Trophoblast cell (in vitro differentiated cells and primary cell): ENCODE results near the gene THBS1.

ENCODE experiments used
- DNase-seq, 2 donors: peaks; one replicate each; pipeline ENCODE4 v3.0.0-alpha.2; 2016
- H2AFZ ChIP-seq: 2 replicates; pipeline ENCODE4 v1.6.1; 2013; ENCODE audit warnings: low read length, moderate library complexity, mild to moderate bottlenecking; ENCODE audit not compliant: insufficient read depth, poor library complexity
- H2AK5ac ChIP-seq: 2 replicates; pipeline ENCODE4 v1.6.1; 2013; ENCODE audit warnings: mild to moderate bottlenecking, low read length
- H2BK120ac ChIP-seq: 2 replicates; pipeline ENCODE4 v1.6.1; 2013; ENCODE audit warnings: low read length, mild to moderate bottlenecking, moderate library complexity; ENCODE audit not compliant: insufficient read depth, poor library complexity
- H2BK12ac ChIP-seq: 2 replicates; pipeline ENCODE4 v1.6.1; 2013; ENCODE audit warnings: mild to moderate bottlenecking, low read length, moderate library complexity
- H2BK5ac ChIP-seq: 2 replicates; pipeline ENCODE4 v1.6.1; 2013; ENCODE audit warnings: low read length, low read depth, moderate library complexity, mild to moderate bottlenecking; ENCODE audit not compliant: poor library complexity
- H3K14ac ChIP-seq: 2 replicates; pipeline ENCODE4 v1.6.1; 2013; ENCODE audit warnings: mild to moderate bottlenecking, low read length
- H3K18ac ChIP-seq: 2 replicates; pipeline ENCODE4 v1.6.1; 2013; ENCODE audit warnings: mild to moderate bottlenecking, low read length
- H3K23ac ChIP-seq: 2 replicates; pipeline ENCODE4 v1.6.1; 2013; ENCODE audit warnings: low read length
- H3K27ac ChIP-seq: 2 replicates; pipeline ENCODE4 v1.5.1; 2013; ENCODE audit warnings: low read depth, mild to moderate bottlenecking, inconsistent platforms, low read length, moderate library complexity
- H3K27me3 ChIP-seq: 2 replicates; pipeline ENCODE4 v1.6.1; 2013; ENCODE audit warnings: inconsistent platforms, mild to moderate bottlenecking, low read length, moderate library complexity; ENCODE audit not compliant: insufficient read depth
- H3K36me3 ChIP-seq, 2 experiments: 1 replicate in 1 of 2; 2 replicates in 1 of 2; pipeline ENCODE4 v1.6.1; 2013; ENCODE audit warnings: low read length in 2 of 2, mild to moderate bottlenecking in 2 of 2, moderate library complexity in 1 of 2; ENCODE audit not compliant: insufficient read depth in 2 of 2, control insufficient read depth in 1 of 2
- H3K4ac ChIP-seq: 2 replicates; pipeline ENCODE4 v1.6.1; 2013; ENCODE audit warnings: low read depth, mild to moderate bottlenecking, low read length, moderate library complexity
- H3K4me1 ChIP-seq, 2 experiments: 1 replicate in 1 of 2; 2 replicates in 1 of 2; pipeline ENCODE4 v1.6.1; 2013; ENCODE audit warnings: low read length in 2 of 2, mild to moderate bottlenecking in 2 of 2, moderate library complexity in 1 of 2; ENCODE audit not compliant: insufficient read depth in 2 of 2, control insufficient read depth in 1 of 2
- H3K4me2 ChIP-seq: 2 replicates; pipeline ENCODE4 v1.6.1; 2013; ENCODE audit warnings: inconsistent platforms, mild to moderate bottlenecking, low read length, moderate library complexity
- H3K4me3 ChIP-seq: 2 replicates; pipeline ENCODE4 v1.5.1; 2013; ENCODE audit warnings: mild to moderate bottlenecking, low read depth, low read length, inconsistent platforms
- H3K79me1 ChIP-seq: one replicate; pipeline ENCODE4 v1.6.1; 2013; ENCODE audit warnings: low read length
- H3K79me2 ChIP-seq: 2 replicates; pipeline ENCODE4 v1.6.1; 2013; ENCODE audit warnings: low read length, mild to moderate bottlenecking; ENCODE audit not compliant: control insufficient read depth, insufficient read depth, poor library complexity
- H3K9ac ChIP-seq: 2 replicates; pipeline ENCODE4 v1.6.1; 2013; ENCODE audit warnings: mild to moderate bottlenecking, low read length
- H3K9me3 ChIP-seq: 2 replicates; pipeline ENCODE4 v1.6.1; 2013; ENCODE audit warnings: low read depth, mild to moderate bottlenecking, control low read depth, inconsistent platforms, low read length; ENCODE audit not compliant: insufficient read depth
- H4K12ac ChIP-seq: 2 replicates; pipeline ENCODE4 v1.6.1; 2013; ENCODE audit warnings: low read depth, mild to moderate bottlenecking, low read length, moderate library complexity
- H4K8ac ChIP-seq: 2 replicates; pipeline ENCODE4 v1.6.1; 2013; ENCODE audit warnings: low read depth, mild to moderate bottlenecking, low read length, moderate library complexity
- H4K91ac ChIP-seq: one replicate; pipeline ENCODE4 v1.6.1; 2013; ENCODE audit warnings: low read depth, mild to moderate bottlenecking, low read length, moderate library complexity
- WGBS: extraction: QIAGEN DNeasy Blood & Tissue Kit; methylation state at CpG from one replicate; pipeline ENCODE4 v1.1.7; 2013; ENCODE audit warnings: missing lambda C conversion rate; ENCODE audit not compliant: insufficient read length, insufficient coverage; ENCODE audit errors: extremely low coverage; 5-methylcytosine and 5-hydroxymethylcytosine counted together

The THBS1 gene

GRCh38 chr15:39595338-39596221 is 14.7 kb downstream of the THBS1 start:
- Histone ChIP-seq H3K9ac (no peak overlapping the region), H2BK5ac (no peak overlapping the region), H2AK5ac (no peak overlapping the region), H3K79me1 (no peaks in the 10 kb centered on the region), H4K91ac (no peak overlapping the region), H2BK120ac (no peak overlapping the region), H3K36me3 (peaks cover 24 to 39% of the 10 kb centered on the region in 2 experiments), H3K18ac (no peak overlapping the region), H3K27me3 (no peaks in the 10 kb centered on the region), H3K4me2 (no peak overlapping the region), H2AFZ (no peak overlapping the region), H3K4me3 (no peak overlapping the region), H2BK12ac (no peak overlapping the region), H3K14ac (no peak overlapping the region), H3K9me3 (no peaks in the 10 kb centered on the region), H3K4me1 (no peaks in the 10 kb centered on the region), H3K4ac (no peak overlapping the region), H4K12ac (no peak overlapping the region), H4K8ac (no peak overlapping the region), H3K27ac (no peak overlapping the region), H3K23ac (no peak overlapping the region), H3K79me2 (no peaks in the 10 kb centered on the region)
- WGBS = no CpG with 5 or more reads among the region's 8 CpGs
- no peak for DNase-seq

GRCh38 chr15:39596358-39597051 is 15.6 kb downstream of the THBS1 start:
- no peak overlapping the region for H4K8ac ChIP-seq
- H3K23ac ChIP-seq = no peak overlapping the region
- H2BK120ac ChIP-seq = no peak overlapping the region
- no peak for DNase-seq
- no peaks in the 10 kb centered on the region for H3K4me1 ChIP-seq
- H2BK5ac ChIP-seq = no peak overlapping the region
- H3K4ac ChIP-seq = no peak overlapping the region
- H2AFZ ChIP-seq = no peak overlapping the region
- no peaks in the 10 kb centered on the region for H3K79me1 ChIP-seq
- no peak overlapping the region for H2AK5ac ChIP-seq
- no CpG with 5 or more reads among the region's 5 CpGs for WGBS
- H3K4me3 ChIP-seq = no peak overlapping the region
- no peak overlapping the region for H3K4me2 ChIP-seq
- H3K9ac ChIP-seq = no peak overlapping the region
- no peaks in the 10 kb centered on the region for H3K27me3 ChIP-seq
- H3K36me3 ChIP-seq = peaks cover 20 to 33% of the 10 kb centered on the region in 2 experiments
- H3K27ac ChIP-seq = no peak overlapping the region
- H4K12ac ChIP-seq = no peak overlapping the region
- no peak overlapping the region for H3K18ac ChIP-seq
- H3K14ac ChIP-seq = no peak overlapping the region
- no peak overlapping the region for H4K91ac ChIP-seq
- H2BK12ac ChIP-seq = no peak overlapping the region
- H3K9me3 ChIP-seq = no peaks in the 10 kb centered on the region
- no peaks in the 10 kb centered on the region for H3K79me2 ChIP-seq

GRCh38 chr15:39597336-39597735 is 16.5 kb downstream of the THBS1 start:
- no peak overlapping the region for H2AFZ ChIP-seq
- no peak overlapping the region for H3K9ac ChIP-seq
- H2BK120ac ChIP-seq = no peak overlapping the region
- no peak overlapping the region for H2AK5ac ChIP-seq
- no peaks in the 10 kb centered on the region for H3K79me2 ChIP-seq
- DNase-seq = no peak
- no peak overlapping the region for H4K91ac ChIP-seq
- no peak overlapping the region for H2BK12ac ChIP-seq
- H3K4ac ChIP-seq = no peak overlapping the region
- H3K4me3 ChIP-seq = no peak overlapping the region
- no peaks in the 10 kb centered on the region for H3K79me1 ChIP-seq
- H3K9me3 ChIP-seq = no peaks in the 10 kb centered on the region
- H4K12ac ChIP-seq = no peak overlapping the region
- peaks cover 20 to 30% of the 10 kb centered on the region in 2 experiments for H3K36me3 ChIP-seq
- H3K27me3 ChIP-seq = no peaks in the 10 kb centered on the region
- no peaks in the 10 kb centered on the region for H3K4me1 ChIP-seq
- H2BK5ac ChIP-seq = no peak overlapping the region
- no peak overlapping the region for H3K27ac ChIP-seq
- no peak overlapping the region for H3K23ac ChIP-seq
- no CpG with 5 or more reads among the region's 2 CpGs for WGBS
- H3K14ac ChIP-seq = no peak overlapping the region
- no peak overlapping the region for H4K8ac ChIP-seq
- no peak overlapping the region for H3K18ac ChIP-seq
- no peak overlapping the region for H3K4me2 ChIP-seq

GRCh38 chr15:39597751-39598185 is 16.9 kb downstream of the THBS1 start:
- DNase-seq = no peak
- no peak overlapping the region for H2BK5ac ChIP-seq
- no peak overlapping the region for H2BK12ac ChIP-seq
- H3K9me3 ChIP-seq = no peaks in the 10 kb centered on the region
- WGBS = no CpG with 5 or more reads among the region's 6 CpGs
- no peak overlapping the region for H2BK120ac ChIP-seq
- peaks cover 16 to 26% of the 10 kb centered on the region in 2 experiments for H3K36me3 ChIP-seq
- no peaks in the 10 kb centered on the region for H3K27me3 ChIP-seq
- H3K18ac ChIP-seq = no peak overlapping the region
- H4K8ac ChIP-seq = no peak overlapping the region
- no peak overlapping the region for H4K12ac ChIP-seq
- H3K79me1 ChIP-seq = no peaks in the 10 kb centered on the region
- no peak overlapping the region for H3K27ac ChIP-seq
- no peak overlapping the region for H3K9ac ChIP-seq
- no peak overlapping the region for H4K91ac ChIP-seq
- no peak overlapping the region for H3K4ac ChIP-seq
- no peak overlapping the region for H2AFZ ChIP-seq
- H3K14ac ChIP-seq = no peak overlapping the region
- no peak overlapping the region for H3K4me2 ChIP-seq
- H3K23ac ChIP-seq = no peak overlapping the region
- no peaks in the 10 kb centered on the region for H3K79me2 ChIP-seq
- no peaks in the 10 kb centered on the region for H3K4me1 ChIP-seq
- H2AK5ac ChIP-seq = no peak overlapping the region
- no peak overlapping the region for H3K4me3 ChIP-seq
